ENCODE results near the gene GLI2.

DNA sequence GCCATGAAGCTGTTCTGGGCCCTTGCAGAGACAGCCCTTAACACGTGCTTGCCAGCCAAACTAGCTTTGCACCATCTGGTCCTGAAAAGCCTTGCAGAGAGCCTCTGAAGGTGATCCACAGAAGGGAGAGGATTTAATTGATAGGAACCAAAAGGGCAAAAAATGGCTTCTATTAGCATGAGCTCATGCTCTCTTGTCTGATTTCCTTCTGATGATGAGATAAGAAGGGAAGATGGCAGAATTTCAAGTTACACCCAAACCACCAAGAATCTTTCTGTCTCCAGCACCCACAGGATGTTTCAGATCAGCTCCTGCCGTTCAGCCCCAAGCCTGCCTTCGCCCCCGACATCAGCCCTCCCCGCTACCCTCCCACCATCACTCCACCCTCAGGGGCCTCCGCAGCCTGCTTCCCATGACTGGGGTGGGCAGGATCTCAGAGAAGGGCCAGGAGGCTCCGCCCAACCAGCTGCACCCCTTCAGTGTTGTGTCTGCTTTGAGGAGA lies 23.4 kb upstream of the GLI2 start:
- TF ChIP-seq EZH2phosphoT487 (IDR thresholded peaks at IDR 0.05; ENCODE audit: borderline replicate concordance) = no peak
- no peak for TF ChIP-seq EZH2 (IDR thresholded peaks at IDR 0.05)
- no peak for TF ChIP-seq POLR2AphosphoS5 (IDR thresholded peaks at IDR 0.05; ENCODE audit: low read depth, low read length)
- no peak for TF ChIP-seq POLR2A (IDR thresholded peaks at IDR 0.05; ENCODE audit: borderline replicate concordance, extremely low read depth, insufficient read depth, insufficient read length)

All from HCT116 (cell line).